K562 (cell line): Measurements from ENCODE around the gene RPL22. TPM values are rescaled to one million over a fixed set of nuclear protein-coding genes. Genes with fewer than 3 reads are reported as not detected.

Experiments
- ATAC-seq: fragments of 200-7000 bp; cut with Tn5 transposase; 3 replicates; pipeline ENCODE4 v1.9.1; 2020; ENCODE audit warnings: moderate library complexity
- BruUV-seq: library from RNA; stranded (reverse); fragments of 400-500 nt; replicated peaks from 2 replicates; lab custom pipeline; 2021; lab: Mats Ljungman, UMichigan
- CTCF ChIA-PET: fragments of 300-600 bp; formaldehyde crosslinking; extraction: SDS; loops from one replicate; lab custom pipeline; 2021; ENCODE audit warnings: low intra/inter-chr PET ratio; lab: Yijun Ruan, JAX
- POLR2A ChIA-PET: fragments of 300-600, 350-650 bp; sonication (Branson Sonifier 250); formaldehyde crosslinking; extraction: SDS; loops from one replicate; lab custom pipeline; 2021; ENCODE audit warnings: antibody characterized with exemption, inconsistent platforms; lab: Yijun Ruan, JAX
- DNase-seq, 4 experiments: peaks; one replicate each; pipeline versions ENCODE4 v3.0.0 to v3.0.0-alpha.2; 2011 to 2018; ENCODE audit warnings: low spot score in 3 of 4, mixed read lengths in 3 of 4; ENCODE audit errors: extremely low read depth in 1 of 4
- FAIRE-seq: peaks from 2 replicates; lab custom pipeline; 2011; peaks lifted over from hg19 to GRCh38; lab: Jason Lieb, UNC
- H2AFZ ChIP-seq: 2 replicates; pipeline ENCODE4 v1.6.0; 2011; ENCODE audit warnings: low read depth, low read length, control low read depth, inconsistent platforms
- H3K27ac ChIP-seq: fragments of 200-600 bp; 3 replicates; pipeline ENCODE4 v1.8.0; 2011; ENCODE audit warnings: low read depth, mild to moderate bottlenecking, control low read depth, inconsistent platforms, low read length, moderate library complexity, mixed read lengths; ENCODE audit errors: extremely low read depth
- H3K27me3 ChIP-seq, 2 experiments: fragments of 300-600 bp in 1 of 2; 2 replicates in 1 of 2; 3 replicates in 1 of 2; pipeline versions ENCODE4 v1.6.0 to v1.8.0; 2011; ENCODE audit warnings: inconsistent platforms in 2 of 2, low read length in 2 of 2, mild to moderate bottlenecking in 1 of 2, mixed read lengths in 1 of 2, moderate library complexity in 1 of 2; ENCODE audit not compliant: control insufficient read depth in 2 of 2, insufficient read depth in 2 of 2
- H3K36me3 ChIP-seq: fragments of 300-600 bp; 3 replicates; pipeline ENCODE4 v1.8.0; 2011; ENCODE audit warnings: mild to moderate bottlenecking, low read length, inconsistent platforms; ENCODE audit not compliant: control insufficient read depth, insufficient read depth
- H3K4me1 ChIP-seq, 2 experiments: fragments of 200-600 bp in 1 of 2; replicated peaks in 1 of 2; 2 replicates in 1 of 2; 3 replicates in 1 of 2; pipeline versions ENCODE4 v1.5.1 to v1.8.0; 2011; ENCODE audit warnings: inconsistent platforms in 2 of 2, low read length in 2 of 2, mild to moderate bottlenecking in 1 of 2, mixed read lengths in 1 of 2, moderate library complexity in 1 of 2; ENCODE audit not compliant: control insufficient read depth in 2 of 2, insufficient read depth in 2 of 2
- H3K4me2 ChIP-seq: 2 replicates; pipeline ENCODE4 v1.6.1; 2011; ENCODE audit warnings: low read length, control low read depth, inconsistent platforms, mixed read lengths; ENCODE audit not compliant: insufficient read depth
- H3K4me3 ChIP-seq: fragments of 200-600 bp; sonication (generic), shearing (Covaris generic); 2 replicates; pipeline ENCODE4 v1.5.1; 2016; ENCODE audit warnings: control low read depth, inconsistent platforms
- H3K79me2 ChIP-seq: fragments of 200-600 bp; 3 replicates; pipeline ENCODE4 v1.8.0; 2011; ENCODE audit warnings: low read length, inconsistent platforms; ENCODE audit not compliant: control insufficient read depth, insufficient read depth
- H3K9ac ChIP-seq, 2 experiments: 2 replicates each; pipeline versions ENCODE4 v1.6.0 to v1.6.1; 2011; ENCODE audit warnings: low read depth in 2 of 2, low read length in 2 of 2, control low read depth in 1 of 2, inconsistent platforms in 1 of 2, mild to moderate bottlenecking in 1 of 2, mixed read lengths in 1 of 2; ENCODE audit not compliant: insufficient read depth in 1 of 2
- H3K9me1 ChIP-seq: one replicate; pipeline ENCODE4 v1.6.0; 2011; ENCODE audit warnings: inconsistent platforms, mild to moderate bottlenecking, low read length, moderate library complexity; ENCODE audit not compliant: control insufficient read depth, insufficient read depth
- H3K9me3 ChIP-seq: replicated peaks from 2 replicates; pipeline ENCODE4 v1.5.1; 2011; ENCODE audit warnings: low read depth, low read length, inconsistent platforms; ENCODE audit not compliant: control insufficient read depth, insufficient read depth
- H4K20me1 ChIP-seq: replicated peaks from 2 replicates; pipeline ENCODE4 v1.6.1; 2011; ENCODE audit warnings: low read length, inconsistent platforms, mixed read lengths; ENCODE audit not compliant: control insufficient read depth, insufficient read depth
- ARHGAP35 ChIP-seq: fragments of 450-650 bp; IDR thresholded peaks from 2 replicates; pipeline ENCODE4 v1.6.1; 2018; ENCODE audit not compliant: partially characterized antibody
- HMG20A ChIP-seq: fragments of 450-650 bp; formaldehyde crosslinking; conservative IDR thresholded peaks from 2 replicates; pipeline ENCODE4 v1.4.0; 2020; ENCODE audit warnings: mild to moderate bottlenecking, mixed read lengths
- POU5F1 ChIP-seq: fragments of 150-350 bp; IDR thresholded peaks from 2 replicates; pipeline ENCODE4 v1.6.1; 2014; ENCODE audit warnings: borderline replicate concordance, low read length, low read depth, mild to moderate bottlenecking; ENCODE audit not compliant: partially characterized antibody
- ZNF23 ChIP-seq: fragments of 250-450 bp; sonication (Bioruptor Pico); IDR thresholded peaks from 2 replicates; pipeline ENCODE4 v1.4.0; 2020; ENCODE audit warnings: mild to moderate bottlenecking
- WGBS: fragments of 100-300 bp; shearing (Covaris generic); methylation state at CpG from one replicate; pipeline ENCODE4 v1.1.6; 2016; ENCODE audit warnings: low coverage, mixed read lengths; ENCODE audit not compliant: insufficient coverage; ENCODE audit errors: missing lambda C conversion rate; 5-methylcytosine and 5-hydroxymethylcytosine counted together
- in situ Hi-C: fragments of 300-500 bp; cut with MboI; formaldehyde crosslinking; loops from 4 replicates; pipeline ENCODE4 v1.15.0; 2018; ENCODE audit warnings: inconsistent platforms, mixed read lengths
- intact Hi-C: fragments of 100-400 bp; cut with micrococcal nuclease; formaldehyde crosslinking; loops from 2 replicates; pipeline ENCODE4 v1.14.2; 2022
- polyA plus RNA-seq, 8 experiments: library from polyadenylated mRNA; depleted of rRNA in 4 of 8; stranded (reverse) in 5 of 8; unstranded in 3 of 8; fragments of >200 nt; fragmentation: Nextera tagmentation in 2 of 8; fragmentation: Illumina TruSeq in 1 of 8; extraction: Ambion mirVana in 2 of 8; extraction: Trizol in 1 of 8; gene quantifications; 2 replicates each; pipeline versions ENCODE4 v1.2.1 to v1.2.3, GENCODE V29; 2011 to 2014; ENCODE audit warnings: inconsistent platforms in 1 of 8, missing spikeins in 1 of 8
- total RNA-seq, 7 experiments: library from RNA; depleted of rRNA in 6 of 7; stranded (reverse); fragments of >200 nt in 6 of 7; fragmentation: Illumina TruSeq in 2 of 7; extraction: Trizol in 2 of 7; gene quantifications; 2 replicates each; pipeline versions ENCODE4 v1.2.1 to v1.2.3, GENCODE V29; 2011 to 2021; ENCODE audit warnings: low replicate concordance in 1 of 7

The RPL22 gene
- total and polyA plus RNA-seq, 9 of the 15 experiments (the other 6 are each of a cell fraction or from before 2014, with no cell fraction given), result 467 to 1,165 (median 607) TPM

- WGBS, result 5% methylated on average over 16 of the region's 24 CpGs
- no peak overlapping the region for H3K9ac ChIP-seq
- ATAC-seq, result no peak
- in situ Hi-C loops, result loop anchor here (5.0 kb wide), 1 partner anchor 103 kb away; no protein-coding TSS in a partner anchor
- H3K4me2 ChIP-seq, result no peak overlapping the region
- H2AFZ ChIP-seq, result no peak overlapping the region
- ChIA-PET CTCF (interaction anchor here (0.6 to 6.6 kb wide), 8 partner anchors 28 to 264 kb away, joined by 3 to 131 read pairs (median 8); no protein-coding TSS in a partner anchor), POLR2A (interaction anchor here (0.6 to 1.1 kb wide), 6 partner anchors 10 to 206 kb away, joined by 3 to 6 read pairs (median 3); no protein-coding TSS in a partner anchor)
- no peak for TF ChIP-seq POU5F1
- FAIRE-seq, result no peak
- no peak overlapping the region for H3K27ac ChIP-seq
- H3K79me2 ChIP-seq, result no peaks in the 10 kb centered on the region
- H3K9me1 ChIP-seq, result no peaks in the 10 kb centered on the region
- H3K27me3 ChIP-seq, result peaks cover 38 to 70% of the 10 kb centered on the region in 2 experiments
- peaks cover 5 to 57% of the 10 kb centered on the region in 2 experiments; a peak in 3 of 5 replicates for H3K4me1 ChIP-seq
- no TSS peak for BruUV-seq
- H3K36me3 ChIP-seq, result no peaks in the 10 kb centered on the region
- H3K9me3 ChIP-seq, result no peaks in the 10 kb centered on the region
- H4K20me1 ChIP-seq, result peaks cover 36% of the 10 kb centered on the region
- H3K4me3 ChIP-seq, result no peak overlapping the region
- intact Hi-C loops, result no loop called here
- no peak for DNase-seq
These were observed 45.1 kb upstream of the RPL22 start for GRCh38 chr1:6244401-6245049.

GRCh38 chr1:6243993-6244392 lies 44.6 kb upstream of the RPL22 start, which contains the start of gene HES3:
Gene HES3, plus strand, starts transcription at chr1:6244179. Its CDS starts 187 bp downstream, at chr1:6244366.
- H4K20me1 ChIP-seq, result peaks cover 36% of the 10 kb centered on the region
- H2AFZ ChIP-seq, result no peak within 1 kb of the TSS
- H3K36me3 ChIP-seq, result no peaks in the 10 kb centered on the region
- no peak within 1 kb of the TSS for H3K9ac ChIP-seq
- intact Hi-C loops (no loop called here), in situ Hi-C loops (no loop called here)
- peaks cover 37 to 65% of the 10 kb centered on the region in 2 experiments for H3K27me3 ChIP-seq
- no peaks in the 10 kb centered on the region for H3K79me2 ChIP-seq
- peaks cover 5 to 52% of the 10 kb centered on the region in 2 experiments; a peak in 3 of 5 replicates for H3K4me1 ChIP-seq
- ATAC-seq (no peak), DNase-seq (no peak), FAIRE-seq (no peak)
- CTCF ChIA-PET, result interaction anchor here (1.3 to 6.6 kb wide), 3 partner anchors 99 to 203 kb away, joined by 9 to 131 read pairs (median 16); no protein-coding TSS in a partner anchor
- no peak within 1 kb of the TSS for H3K4me2 ChIP-seq
- H3K9me1 ChIP-seq, result no peaks in the 10 kb centered on the region
- H3K4me3 ChIP-seq, result no peak within 1 kb of the TSS
- POLR2A ChIA-PET, result interaction anchor here (1.0 kb wide), 1 partner anchor 168 kb away, joined by 3 read pairs; no protein-coding TSS in a partner anchor
- 8% methylated on average over 16 of the region's 16 CpGs for WGBS
- no peaks in the 10 kb centered on the region for H3K9me3 ChIP-seq
- no TSS peak for BruUV-seq
- no peak for TF ChIP-seq HMG20A (CRISPR knock-in tag)
- no peak for TF ChIP-seq ARHGAP35
- no peak for TF ChIP-seq ZNF23 (CRISPR knock-in tag)
- TF ChIP-seq, all 486 proteins: peak for 0
- no peak within 1 kb of the TSS for H3K27ac ChIP-seq
